K562 (cell line): ENCODE data around the gene GUF1. TPM values are rescaled to one million over a fixed set of nuclear protein-coding genes. Genes with fewer than 3 reads are reported as not detected.

ENCODE experiments used
- ATAC-seq: fragments of 200-7000 bp; cut with Tn5 transposase; 3 replicates; pipeline ENCODE4 v1.9.1; 2020; ENCODE audit warnings: moderate library complexity
- BruUV-seq: library from RNA; stranded (reverse); fragments of 400-500 nt; replicated peaks from 2 replicates; lab custom pipeline; 2021; lab: Mats Ljungman, UMichigan
- CTCF ChIA-PET: fragments of 300-600 bp; formaldehyde crosslinking; extraction: SDS; loops from one replicate; lab custom pipeline; 2021; ENCODE audit warnings: low intra/inter-chr PET ratio; lab: Yijun Ruan, JAX
- POLR2A ChIA-PET: fragments of 300-600, 350-650 bp; sonication (Branson Sonifier 250); formaldehyde crosslinking; extraction: SDS; loops from one replicate; lab custom pipeline; 2021; ENCODE audit warnings: antibody characterized with exemption, inconsistent platforms; lab: Yijun Ruan, JAX
- DNase-seq, 4 experiments: peaks; one replicate each; pipeline versions ENCODE4 v3.0.0 to v3.0.0-alpha.2; 2011 to 2018; ENCODE audit warnings: low spot score in 3 of 4, mixed read lengths in 3 of 4; ENCODE audit errors: extremely low read depth in 1 of 4
- FAIRE-seq: peaks from 2 replicates; lab custom pipeline; 2011; peaks lifted over from hg19 to GRCh38; lab: Jason Lieb, UNC
- H2AFZ ChIP-seq: 2 replicates; pipeline ENCODE4 v1.6.0; 2011; ENCODE audit warnings: low read depth, low read length, control low read depth, inconsistent platforms
- H3K27ac ChIP-seq: fragments of 200-600 bp; 3 replicates; pipeline ENCODE4 v1.8.0; 2011; ENCODE audit warnings: low read depth, mild to moderate bottlenecking, control low read depth, inconsistent platforms, low read length, moderate library complexity, mixed read lengths; ENCODE audit errors: extremely low read depth
- H3K27me3 ChIP-seq, 2 experiments: fragments of 300-600 bp in 1 of 2; 2 replicates in 1 of 2; 3 replicates in 1 of 2; pipeline versions ENCODE4 v1.6.0 to v1.8.0; 2011; ENCODE audit warnings: inconsistent platforms in 2 of 2, low read length in 2 of 2, mild to moderate bottlenecking in 1 of 2, mixed read lengths in 1 of 2, moderate library complexity in 1 of 2; ENCODE audit not compliant: control insufficient read depth in 2 of 2, insufficient read depth in 2 of 2
- H3K36me3 ChIP-seq: fragments of 300-600 bp; 3 replicates; pipeline ENCODE4 v1.8.0; 2011; ENCODE audit warnings: mild to moderate bottlenecking, low read length, inconsistent platforms; ENCODE audit not compliant: control insufficient read depth, insufficient read depth
- H3K4me1 ChIP-seq, 2 experiments: fragments of 200-600 bp in 1 of 2; replicated peaks in 1 of 2; 2 replicates in 1 of 2; 3 replicates in 1 of 2; pipeline versions ENCODE4 v1.5.1 to v1.8.0; 2011; ENCODE audit warnings: inconsistent platforms in 2 of 2, low read length in 2 of 2, mild to moderate bottlenecking in 1 of 2, mixed read lengths in 1 of 2, moderate library complexity in 1 of 2; ENCODE audit not compliant: control insufficient read depth in 2 of 2, insufficient read depth in 2 of 2
- H3K4me2 ChIP-seq: 2 replicates; pipeline ENCODE4 v1.6.1; 2011; ENCODE audit warnings: low read length, control low read depth, inconsistent platforms, mixed read lengths; ENCODE audit not compliant: insufficient read depth
- H3K4me3 ChIP-seq: fragments of 200-600 bp; sonication (generic), shearing (Covaris generic); 2 replicates; pipeline ENCODE4 v1.5.1; 2016; ENCODE audit warnings: control low read depth, inconsistent platforms
- H3K79me2 ChIP-seq: fragments of 200-600 bp; 3 replicates; pipeline ENCODE4 v1.8.0; 2011; ENCODE audit warnings: low read length, inconsistent platforms; ENCODE audit not compliant: control insufficient read depth, insufficient read depth
- H3K9ac ChIP-seq, 2 experiments: 2 replicates each; pipeline versions ENCODE4 v1.6.0 to v1.6.1; 2011; ENCODE audit warnings: low read depth in 2 of 2, low read length in 2 of 2, control low read depth in 1 of 2, inconsistent platforms in 1 of 2, mild to moderate bottlenecking in 1 of 2, mixed read lengths in 1 of 2; ENCODE audit not compliant: insufficient read depth in 1 of 2
- H3K9me1 ChIP-seq: one replicate; pipeline ENCODE4 v1.6.0; 2011; ENCODE audit warnings: inconsistent platforms, mild to moderate bottlenecking, low read length, moderate library complexity; ENCODE audit not compliant: control insufficient read depth, insufficient read depth
- H3K9me3 ChIP-seq: replicated peaks from 2 replicates; pipeline ENCODE4 v1.5.1; 2011; ENCODE audit warnings: low read depth, low read length, inconsistent platforms; ENCODE audit not compliant: control insufficient read depth, insufficient read depth
- H4K20me1 ChIP-seq: replicated peaks from 2 replicates; pipeline ENCODE4 v1.6.1; 2011; ENCODE audit warnings: low read length, inconsistent platforms, mixed read lengths; ENCODE audit not compliant: control insufficient read depth, insufficient read depth
- CBX2 ChIP-seq: fragments of 200-600 bp; sonication (generic); IDR thresholded peaks from one replicate; pipeline ENCODE4 v1.6.1; 2012; ENCODE audit warnings: mild to moderate bottlenecking, low read length, inconsistent platforms; ENCODE audit not compliant: insufficient read depth, poor library complexity, severe bottlenecking
- CBX5 ChIP-seq: IDR thresholded peaks from 2 replicates; pipeline ENCODE4 v1.6.1; 2014; ENCODE audit warnings: low read depth, borderline replicate concordance
- FOXA3 ChIP-seq, 2 experiments: fragments of 450-650 bp in 1 of 2; sonication (generic) in 1 of 2; formaldehyde crosslinking; IDR thresholded peaks in 1 of 2; conservative IDR thresholded peaks in 1 of 2; 2 replicates each; pipeline versions ENCODE4 v1.4.0 to v1.8.0; 2020 to 2022; ENCODE audit warnings: mild to moderate bottlenecking in 2 of 2, missing genetic modification reagents in 1 of 2
- KDM4B ChIP-seq, 2 experiments: fragments of 450-650 bp in 1 of 2; sonication (generic) in 1 of 2; IDR thresholded peaks; 2 replicates each; pipeline ENCODE4 v1.6.1; 2016 to 2017; ENCODE audit warnings: borderline replicate concordance in 2 of 2, antibody characterized with exemption in 1 of 2, low read depth in 1 of 2, mild to moderate bottlenecking in 1 of 2
- MLX ChIP-seq, 2 experiments: fragments of 450-650 bp in 1 of 2; sonication (generic) in 1 of 2; formaldehyde crosslinking; conservative IDR thresholded peaks; 2 replicates each; pipeline versions ENCODE4 v1.4.0 to v1.8.1; 2020 to 2022; ENCODE audit warnings: mild to moderate bottlenecking in 1 of 2, missing genetic modification reagents in 1 of 2
- PYGO2 ChIP-seq: fragments of 450-650 bp; IDR thresholded peaks from 2 replicates; pipeline ENCODE4 v1.6.1; 2016; ENCODE audit warnings: mild to moderate bottlenecking, missing genetic modification characterization, moderate library complexity, missing compliant biosample characterization
- RFX1 ChIP-seq: fragments of 450-650 bp; IDR thresholded peaks from 2 replicates; pipeline ENCODE4 v1.6.1; 2016; ENCODE audit warnings: mild to moderate bottlenecking, moderate library complexity
- ZNF143 ChIP-seq: sonication (generic); formaldehyde crosslinking; IDR thresholded peaks from 2 replicates; pipeline ENCODE4 v1.9.0; 2022; ENCODE audit warnings: mild to moderate bottlenecking, missing genetic modification reagents
- WGBS: fragments of 100-300 bp; shearing (Covaris generic); methylation state at CpG from one replicate; pipeline ENCODE4 v1.1.6; 2016; ENCODE audit warnings: low coverage, mixed read lengths; ENCODE audit not compliant: insufficient coverage; ENCODE audit errors: missing lambda C conversion rate; 5-methylcytosine and 5-hydroxymethylcytosine counted together
- in situ Hi-C: fragments of 300-500 bp; cut with MboI; formaldehyde crosslinking; loops from 4 replicates; pipeline ENCODE4 v1.15.0; 2018; ENCODE audit warnings: inconsistent platforms, mixed read lengths
- intact Hi-C: fragments of 100-400 bp; cut with micrococcal nuclease; formaldehyde crosslinking; loops from 2 replicates; pipeline ENCODE4 v1.14.2; 2022
- polyA plus RNA-seq, 8 experiments: library from polyadenylated mRNA; depleted of rRNA in 4 of 8; stranded (reverse) in 5 of 8; unstranded in 3 of 8; fragments of >200 nt; fragmentation: Nextera tagmentation in 2 of 8; fragmentation: Illumina TruSeq in 1 of 8; extraction: Ambion mirVana in 2 of 8; extraction: Trizol in 1 of 8; gene quantifications; 2 replicates each; pipeline versions ENCODE4 v1.2.1 to v1.2.3, GENCODE V29; 2011 to 2014; ENCODE audit warnings: inconsistent platforms in 1 of 8, missing spikeins in 1 of 8
- total RNA-seq, 7 experiments: library from RNA; depleted of rRNA in 6 of 7; stranded (reverse); fragments of >200 nt in 6 of 7; fragmentation: Illumina TruSeq in 2 of 7; extraction: Trizol in 2 of 7; gene quantifications; 2 replicates each; pipeline versions ENCODE4 v1.2.1 to v1.2.3, GENCODE V29; 2011 to 2021; ENCODE audit warnings: low replicate concordance in 1 of 7
- TF ChIP-seq, protein P1 (sequence below): fragments of 450-650 bp; IDR thresholded peaks from 2 replicates; pipeline ENCODE4 v1.6.1; 2016; ENCODE audit warnings: missing biosample characterization, missing genetic modification characterization

GUF1 gene
- total and polyA plus RNA-seq, 9 of the 15 experiments (the other 6 are each of a cell fraction or from before 2014, with no cell fraction given): 8.1 to 47.5 (median 25.0) TPM

GRCh38 chr4:44740201-44740600 is 62.0 kb downstream of the GUF1 start:
- ATAC-seq (no peak), FAIRE-seq (no peak), DNase-seq (no peak)
- no TSS peak for BruUV-seq
- in situ Hi-C loops (no loop called here), intact Hi-C loops (no loop called here)
- Histone ChIP-seq H3K4me3 (no peak overlapping the region), H3K36me3 (no peaks in the 10 kb centered on the region), H3K27ac (no peak overlapping the region), H3K4me2 (no peak overlapping the region), H4K20me1 (no peaks in the 10 kb centered on the region), H2AFZ (no peak overlapping the region), H3K9me3 (no peaks in the 10 kb centered on the region), H3K27me3 (no peaks in the 10 kb centered on the region), H3K9ac (no peak overlapping the region), H3K79me2 (no peaks in the 10 kb centered on the region), H3K4me1 (no peaks in the 10 kb centered on the region), H3K9me1 (no peaks in the 10 kb centered on the region)
- 0% methylated on average over 2 of the region's 2 CpGs for WGBS
- ChIA-PET POLR2A (no interaction called here), CTCF (no interaction called here)
- TF ChIP-seq KDM4B (IDR thresholded peaks at IDR 0.05; ENCODE audit: borderline replicate concordance in 2 of 2, low read depth in 1 of 2) (no peak), CBX5 (no peak), FOXA3 (CRISPR knock-in tag; conservative IDR thresholded peaks at IDR 0.05 in 1 of 2, IDR thresholded peaks at IDR 0.05 in 1 of 2) (no peak), RFX1 (no peak), PYGO2 (tag) (no peak), CBX2 (no peak), MLX (CRISPR knock-in tag; conservative IDR thresholded peaks at IDR 0.05) (no peak), ZNF143 (CRISPR knock-in tag) (no peak)
- TF ChIP-seq, protein P1, sequence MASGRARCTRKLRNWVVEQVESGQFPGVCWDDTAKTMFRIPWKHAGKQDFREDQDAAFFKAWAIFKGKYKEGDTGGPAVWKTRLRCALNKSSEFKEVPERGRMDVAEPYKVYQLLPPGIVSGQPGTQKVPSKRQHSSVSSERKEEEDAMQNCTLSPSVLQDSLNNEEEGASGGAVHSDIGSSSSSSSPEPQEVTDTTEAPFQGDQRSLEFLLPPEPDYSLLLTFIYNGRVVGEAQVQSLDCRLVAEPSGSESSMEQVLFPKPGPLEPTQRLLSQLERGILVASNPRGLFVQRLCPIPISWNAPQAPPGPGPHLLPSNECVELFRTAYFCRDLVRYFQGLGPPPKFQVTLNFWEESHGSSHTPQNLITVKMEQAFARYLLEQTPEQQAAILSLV (tag): no peak

Other genes with a start within 250 kb of the GUF1 start
- gene KCTD8, start 229.6 kb upstream of the GUF1 start, total RNA-seq (2014; rRNA removed): not detected in 2 replicates
- not detected in 2 replicates for gene KCTD8, start 229.6 kb upstream of the GUF1 start, total RNA-seq (2014; rRNA removed; fragmentation: Illumina TruSeq; extraction: Trizol)
- gene KCTD8, start 229.6 kb upstream of the GUF1 start, total RNA-seq (2015; rRNA removed; fragmentation: Illumina TruSeq; extraction: Trizol): not detected in 2 replicates
- gene KCTD8, start 229.6 kb upstream of the GUF1 start, total RNA-seq (2021): not detected in 2 replicates
- not detected in 2 replicates for gene KCTD8, start 229.6 kb upstream of the GUF1 start, polyA plus RNA-seq (2011; rRNA removed)
- not detected in 2 replicates for gene KCTD8, start 229.6 kb upstream of the GUF1 start, polyA plus RNA-seq (2014; fragmentation: Illumina TruSeq; extraction: Trizol)
- gene KCTD8, start 229.6 kb upstream of the GUF1 start, polyA plus RNA-seq (2014; fragmentation: Nextera tagmentation; extraction: Ambion mirVana): not detected
- gene KCTD8, start 229.6 kb upstream of the GUF1 start, polyA plus RNA-seq (2014; rRNA removed): not detected in 2 replicates
- gene YIPF7, start 26.8 kb upstream of the GUF1 start, total RNA-seq (2014; rRNA removed): not detected in 2 replicates
- not detected in 2 replicates for gene YIPF7, start 26.8 kb upstream of the GUF1 start, total RNA-seq (2014; rRNA removed; fragmentation: Illumina TruSeq; extraction: Trizol)
- not detected in 2 replicates for gene YIPF7, start 26.8 kb upstream of the GUF1 start, total RNA-seq (2015; rRNA removed; fragmentation: Illumina TruSeq; extraction: Trizol)
- gene YIPF7, start 26.8 kb upstream of the GUF1 start, total RNA-seq (2021): not detected in 2 replicates
- 0.14 TPM in 1 of 2 replicates, not detected in the other for gene YIPF7, start 26.8 kb upstream of the GUF1 start, polyA plus RNA-seq (2011; rRNA removed)
- gene YIPF7, start 26.8 kb upstream of the GUF1 start, polyA plus RNA-seq (2014; fragmentation: Illumina TruSeq; extraction: Trizol): not detected in 2 replicates
- gene YIPF7, start 26.8 kb upstream of the GUF1 start, polyA plus RNA-seq (2014; fragmentation: Nextera tagmentation; extraction: Ambion mirVana): not detected
- not detected in 2 replicates for gene YIPF7, start 26.8 kb upstream of the GUF1 start, polyA plus RNA-seq (2014; rRNA removed)
- 6.8 and 11.1 TPM in 2 replicates for gene GNPDA2, start 48.1 kb downstream of the GUF1 start, total RNA-seq (2014; rRNA removed)
- gene GNPDA2, start 48.1 kb downstream of the GUF1 start, total RNA-seq (2014; rRNA removed; fragmentation: Illumina TruSeq; extraction: Trizol): 14.2 and 17.1 TPM in 2 replicates
- 11.8 and 13.0 TPM in 2 replicates for gene GNPDA2, start 48.1 kb downstream of the GUF1 start, total RNA-seq (2015; rRNA removed; fragmentation: Illumina TruSeq; extraction: Trizol)
- gene GNPDA2, start 48.1 kb downstream of the GUF1 start, total RNA-seq (2021): 11.1 and 12.0 TPM in 2 replicates
- 11.2 and 14.3 TPM in 2 replicates for gene GNPDA2, start 48.1 kb downstream of the GUF1 start, polyA plus RNA-seq (2011; rRNA removed)
- 11.6 and 11.7 TPM in 2 replicates for gene GNPDA2, start 48.1 kb downstream of the GUF1 start, polyA plus RNA-seq (2014; fragmentation: Illumina TruSeq; extraction: Trizol)
- 10 to 100 TPM; 19.6 to 20.4 TPM for gene GNPDA2, start 48.1 kb downstream of the GUF1 start, polyA plus RNA-seq (2014; fragmentation: Nextera tagmentation; extraction: Ambion mirVana)
- gene GNPDA2, start 48.1 kb downstream of the GUF1 start, polyA plus RNA-seq (2014; rRNA removed): 10.6 and 14.0 TPM in 2 replicates